PFSK-1 (cell line): ENCODE data around the gene EHMT2.

Experiments used
- POLR2AphosphoS5 ChIP-seq: IDR thresholded peaks from 2 replicates; pipeline ENCODE4 v1.6.1; 2012; ENCODE audit warnings: low read depth, mild to moderate bottlenecking, control low read depth, low read length, moderate library complexity
- SIN3A ChIP-seq: IDR thresholded peaks from 2 replicates; pipeline ENCODE4 v1.6.1; 2012; ENCODE audit warnings: mild to moderate bottlenecking, low read length, moderate library complexity, borderline replicate concordance; ENCODE audit not compliant: insufficient read depth
- TF ChIP-seq, protein P1 (sequence below), 2 experiments: IDR thresholded peaks; 2 replicates each; pipeline versions ENCODE4 v1.6.1 to v1.8.0; 2011 to 2012; ENCODE audit warnings: low read depth in 2 of 2, low read length in 2 of 2, control low read depth in 1 of 2, inconsistent platforms in 1 of 2, mild to moderate bottlenecking in 1 of 2, moderate library complexity in 1 of 2; ENCODE audit not compliant: insufficient read depth in 1 of 2

- TF ChIP-seq, protein P1, sequence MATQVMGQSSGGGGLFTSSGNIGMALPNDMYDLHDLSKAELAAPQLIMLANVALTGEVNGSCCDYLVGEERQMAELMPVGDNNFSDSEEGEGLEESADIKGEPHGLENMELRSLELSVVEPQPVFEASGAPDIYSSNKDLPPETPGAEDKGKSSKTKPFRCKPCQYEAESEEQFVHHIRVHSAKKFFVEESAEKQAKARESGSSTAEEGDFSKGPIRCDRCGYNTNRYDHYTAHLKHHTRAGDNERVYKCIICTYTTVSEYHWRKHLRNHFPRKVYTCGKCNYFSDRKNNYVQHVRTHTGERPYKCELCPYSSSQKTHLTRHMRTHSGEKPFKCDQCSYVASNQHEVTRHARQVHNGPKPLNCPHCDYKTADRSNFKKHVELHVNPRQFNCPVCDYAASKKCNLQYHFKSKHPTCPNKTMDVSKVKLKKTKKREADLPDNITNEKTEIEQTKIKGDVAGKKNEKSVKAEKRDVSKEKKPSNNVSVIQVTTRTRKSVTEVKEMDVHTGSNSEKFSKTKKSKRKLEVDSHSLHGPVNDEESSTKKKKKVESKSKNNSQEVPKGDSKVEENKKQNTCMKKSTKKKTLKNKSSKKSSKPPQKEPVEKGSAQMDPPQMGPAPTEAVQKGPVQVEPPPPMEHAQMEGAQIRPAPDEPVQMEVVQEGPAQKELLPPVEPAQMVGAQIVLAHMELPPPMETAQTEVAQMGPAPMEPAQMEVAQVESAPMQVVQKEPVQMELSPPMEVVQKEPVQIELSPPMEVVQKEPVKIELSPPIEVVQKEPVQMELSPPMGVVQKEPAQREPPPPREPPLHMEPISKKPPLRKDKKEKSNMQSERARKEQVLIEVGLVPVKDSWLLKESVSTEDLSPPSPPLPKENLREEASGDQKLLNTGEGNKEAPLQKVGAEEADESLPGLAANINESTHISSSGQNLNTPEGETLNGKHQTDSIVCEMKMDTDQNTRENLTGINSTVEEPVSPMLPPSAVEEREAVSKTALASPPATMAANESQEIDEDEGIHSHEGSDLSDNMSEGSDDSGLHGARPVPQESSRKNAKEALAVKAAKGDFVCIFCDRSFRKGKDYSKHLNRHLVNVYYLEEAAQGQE (IDR thresholded peaks at IDR 0.05; ENCODE audit: insufficient read depth in 1 of 2, low read depth in 2 of 2, low read length in 2 of 2) = no peak
- TF ChIP-seq POLR2AphosphoS5 (no peak), SIN3A (peak; percentile 44; the same call in 1 of the 2 replicates)
These were observed 4.0 kb upstream of the EHMT2 start for GRCh38 chr6:31901415-31901952.
